Skin of body (tissue), 2 donors: ENCODE measurements around the gene PADI4. TPM values are rescaled to one million over a fixed set of nuclear protein-coding genes. Genes with fewer than 3 reads are reported as not detected.

Source experiments
- DNase-seq: peaks from one replicate; lab custom pipeline; 2025; lab: John Stamatoyannopoulos, UW
- total RNA-seq: library from RNA; depleted of rRNA; stranded (reverse); fragments of >200 nt; gene quantifications from one replicate; pipeline ENCODE4 v1.2.3, GENCODE V29; 2014

PADI4 gene, protein sequence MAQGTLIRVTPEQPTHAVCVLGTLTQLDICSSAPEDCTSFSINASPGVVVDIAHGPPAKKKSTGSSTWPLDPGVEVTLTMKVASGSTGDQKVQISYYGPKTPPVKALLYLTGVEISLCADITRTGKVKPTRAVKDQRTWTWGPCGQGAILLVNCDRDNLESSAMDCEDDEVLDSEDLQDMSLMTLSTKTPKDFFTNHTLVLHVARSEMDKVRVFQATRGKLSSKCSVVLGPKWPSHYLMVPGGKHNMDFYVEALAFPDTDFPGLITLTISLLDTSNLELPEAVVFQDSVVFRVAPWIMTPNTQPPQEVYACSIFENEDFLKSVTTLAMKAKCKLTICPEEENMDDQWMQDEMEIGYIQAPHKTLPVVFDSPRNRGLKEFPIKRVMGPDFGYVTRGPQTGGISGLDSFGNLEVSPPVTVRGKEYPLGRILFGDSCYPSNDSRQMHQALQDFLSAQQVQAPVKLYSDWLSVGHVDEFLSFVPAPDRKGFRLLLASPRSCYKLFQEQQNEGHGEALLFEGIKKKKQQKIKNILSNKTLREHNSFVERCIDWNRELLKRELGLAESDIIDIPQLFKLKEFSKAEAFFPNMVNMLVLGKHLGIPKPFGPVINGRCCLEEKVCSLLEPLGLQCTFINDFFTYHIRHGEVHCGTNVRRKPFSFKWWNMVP
- total RNA-seq: 10.4 TPM

DNA sequence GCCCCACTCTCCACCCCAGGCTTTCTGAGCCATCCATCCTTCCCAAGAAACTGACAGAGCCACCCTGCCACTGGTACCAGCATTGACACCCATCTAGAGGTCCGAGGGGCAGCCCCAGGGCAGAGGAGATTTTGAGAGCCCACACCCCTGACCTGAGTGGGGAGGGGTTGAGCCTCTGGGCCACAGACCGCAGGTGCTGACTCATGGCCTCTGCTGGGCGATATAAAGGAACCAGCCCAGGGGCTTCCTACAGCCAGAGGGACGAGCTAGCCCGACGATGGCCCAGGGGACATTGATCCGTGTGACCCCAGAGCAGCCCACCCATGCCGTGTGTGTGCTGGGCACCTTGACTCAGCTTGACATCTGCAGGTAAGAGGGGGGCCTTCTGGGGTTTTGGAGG lies at the start of gene PADI4:
TSS of gene PADI4 (plus strand) at position 252 of the 400 bp plus-strand sequence. CDS start at position 278, 26 bp downstream.
- DNase-seq: no peak

DNA sequence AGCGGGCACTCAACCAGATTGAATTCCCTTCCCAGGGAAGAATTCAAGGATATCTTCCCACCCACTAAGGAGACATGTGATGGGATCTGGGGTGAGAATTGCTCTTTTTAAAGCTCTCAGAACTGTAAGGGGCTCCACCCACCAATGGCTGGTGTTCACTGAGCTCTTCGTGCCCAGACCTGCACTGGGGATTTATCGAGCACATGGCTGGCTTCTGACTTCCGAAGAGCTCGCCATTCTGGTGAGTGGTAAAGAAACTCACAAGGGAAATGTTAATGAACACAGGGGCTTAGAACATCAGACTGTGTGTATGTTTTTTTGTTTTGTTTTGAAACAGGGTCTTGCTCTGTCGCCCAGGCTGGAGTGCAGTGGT lies 49.3 kb upstream of the PADI4 start:
- no peak for DNase-seq

DNA sequence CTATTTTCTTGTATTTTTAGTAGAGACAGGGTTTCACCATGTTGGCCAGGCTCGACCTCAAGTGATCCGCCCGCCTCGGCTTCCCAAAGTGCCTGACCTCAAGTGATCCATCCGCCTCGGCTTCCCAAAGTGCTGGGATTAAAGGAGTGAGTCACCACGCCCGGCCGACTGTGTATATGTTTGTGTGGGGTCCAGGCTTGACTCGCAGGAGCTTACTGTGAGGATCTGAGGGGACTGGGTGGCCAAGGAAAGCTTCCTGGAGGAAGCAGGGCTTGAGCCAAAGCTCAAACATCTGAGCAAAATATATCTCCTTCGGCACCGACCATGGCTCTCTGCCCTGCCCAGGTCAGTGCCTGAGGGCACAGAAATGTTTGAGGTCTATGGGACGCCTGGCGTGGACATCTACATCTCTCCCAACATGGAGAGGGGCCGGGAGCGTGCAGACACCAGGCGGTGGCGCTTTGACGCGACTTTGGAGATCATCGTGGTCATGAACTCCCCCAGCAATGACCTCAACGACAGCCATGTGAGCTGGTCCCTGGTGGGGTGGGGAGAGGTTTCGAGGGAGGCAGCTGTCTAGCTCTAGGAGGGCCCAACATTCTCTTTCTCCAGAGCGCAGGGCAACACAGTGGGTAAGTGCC lies 48.6 kb upstream of the PADI4 start:
- DNase-seq: no peak

DNA sequence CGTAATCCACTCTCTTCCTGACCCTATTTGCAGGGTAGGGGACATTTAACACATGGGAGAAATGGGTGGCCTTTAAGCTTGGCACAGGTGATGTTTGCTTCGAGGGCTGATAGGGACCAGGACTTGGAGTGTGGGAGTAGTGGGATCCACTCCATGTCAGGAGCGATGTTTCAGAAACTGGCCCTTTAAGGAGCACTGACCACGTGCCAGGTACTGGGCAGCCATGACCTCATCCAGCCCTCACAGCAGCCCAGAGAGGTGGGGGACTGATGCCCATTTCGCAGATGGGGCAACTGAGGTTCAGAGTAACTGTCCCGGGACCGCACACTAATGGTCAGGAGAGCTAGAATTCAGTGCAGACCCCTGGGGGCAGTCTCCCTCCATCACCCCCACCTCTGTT lies 47.7 kb upstream of the PADI4 start:
- no peak for DNase-seq

DNA sequence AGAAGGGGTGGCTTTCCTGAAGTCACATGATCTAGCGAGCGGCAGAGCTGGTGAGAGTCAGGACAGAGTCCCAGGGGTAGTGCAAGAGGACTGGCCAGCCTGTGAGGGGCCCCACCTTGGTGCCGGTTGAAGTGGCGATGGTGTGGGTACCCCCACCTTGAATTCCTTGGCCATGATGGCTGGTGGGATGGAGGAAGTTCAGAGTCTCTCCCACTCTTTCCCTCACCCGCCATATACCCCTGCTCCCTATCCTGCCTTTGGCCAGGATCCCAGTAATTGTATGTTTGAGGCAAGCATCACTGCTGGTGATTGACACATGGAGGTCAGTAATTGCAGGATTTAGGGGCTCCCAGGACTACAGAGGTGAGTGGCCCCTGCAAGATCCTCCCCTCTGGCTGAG lies 47.3 kb upstream of the PADI4 start:
- DNase-seq: no peak

DNA sequence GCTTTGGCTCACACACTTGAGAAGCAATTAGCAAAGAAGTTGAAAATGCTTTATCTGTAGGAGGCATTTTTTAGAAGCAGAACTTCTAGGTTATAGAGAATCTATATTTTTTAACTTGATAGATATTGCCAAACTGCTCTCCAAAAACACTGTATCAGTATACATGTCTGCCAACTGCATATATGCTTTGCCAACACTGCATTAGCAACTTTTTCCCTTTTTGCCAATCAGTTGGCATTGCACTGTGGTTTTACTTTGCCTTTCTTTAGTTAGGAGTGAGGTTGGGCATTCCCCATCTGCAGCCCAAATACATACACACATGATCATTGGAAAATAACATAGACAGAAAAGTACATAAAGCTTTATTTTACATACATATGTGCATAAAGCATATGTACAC lies 44.1 kb upstream of the PADI4 start:
- DNase-seq: no peak

DNA sequence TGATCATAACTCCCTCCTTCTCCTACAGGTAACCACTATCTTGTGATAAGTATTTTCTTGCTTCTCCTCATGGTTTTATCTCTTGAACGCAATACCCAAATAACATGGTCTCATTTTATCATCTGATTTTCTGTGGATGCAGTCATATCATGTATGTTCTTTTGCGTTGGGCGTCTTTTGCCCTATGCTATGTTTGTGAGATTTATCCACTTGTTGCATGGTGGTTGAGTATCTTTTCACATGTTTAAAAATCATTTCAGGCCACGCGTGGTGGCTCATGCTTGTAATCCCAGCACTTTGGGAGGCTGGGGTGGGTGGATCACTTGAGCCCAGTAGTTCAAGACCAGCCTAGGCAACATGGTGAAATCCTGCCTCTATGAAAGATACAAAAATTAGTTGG lies 43.5 kb upstream of the PADI4 start:
- DNase-seq: no peak

DNA sequence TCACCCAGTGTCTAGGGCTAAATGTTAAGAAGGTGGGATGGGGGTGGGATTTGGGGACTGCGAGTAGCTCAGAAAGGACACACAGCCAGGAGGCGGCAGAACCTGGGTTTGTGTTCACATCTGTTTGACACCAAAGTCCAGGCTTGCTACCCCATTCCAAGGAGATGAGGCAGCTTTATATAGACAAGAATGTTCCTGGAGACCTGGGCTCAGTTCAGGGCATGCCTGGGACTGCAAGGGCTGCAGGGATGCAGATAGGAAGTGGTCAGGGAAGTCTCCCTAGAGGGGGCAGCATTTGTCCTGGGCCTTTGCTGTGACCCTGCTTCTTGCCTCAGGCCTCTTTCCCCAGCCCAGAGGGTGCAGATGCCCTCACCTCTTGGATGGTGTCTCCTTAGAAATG lies 42.8 kb upstream of the PADI4 start:
- no peak for DNase-seq

DNA sequence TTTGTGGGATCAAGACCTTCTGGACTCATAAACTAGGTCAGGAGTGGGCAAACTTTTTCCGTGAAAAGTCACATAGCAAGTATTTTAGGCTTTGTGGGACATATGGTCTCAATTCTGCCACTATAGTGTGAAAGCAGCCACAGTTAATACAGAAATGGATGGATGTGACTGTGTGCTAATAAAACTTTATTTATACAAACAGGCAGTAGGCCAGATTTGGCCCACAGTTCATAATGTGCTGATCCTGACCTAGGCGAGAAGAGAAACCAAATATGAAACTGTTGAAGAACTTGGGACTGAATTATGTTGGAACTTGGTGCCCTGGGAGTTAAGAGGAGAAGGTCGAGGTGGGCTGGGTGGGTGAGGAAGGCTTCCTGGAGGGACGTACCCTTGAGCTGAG lies 42.0 kb upstream of the PADI4 start:
- no peak for DNase-seq

DNA sequence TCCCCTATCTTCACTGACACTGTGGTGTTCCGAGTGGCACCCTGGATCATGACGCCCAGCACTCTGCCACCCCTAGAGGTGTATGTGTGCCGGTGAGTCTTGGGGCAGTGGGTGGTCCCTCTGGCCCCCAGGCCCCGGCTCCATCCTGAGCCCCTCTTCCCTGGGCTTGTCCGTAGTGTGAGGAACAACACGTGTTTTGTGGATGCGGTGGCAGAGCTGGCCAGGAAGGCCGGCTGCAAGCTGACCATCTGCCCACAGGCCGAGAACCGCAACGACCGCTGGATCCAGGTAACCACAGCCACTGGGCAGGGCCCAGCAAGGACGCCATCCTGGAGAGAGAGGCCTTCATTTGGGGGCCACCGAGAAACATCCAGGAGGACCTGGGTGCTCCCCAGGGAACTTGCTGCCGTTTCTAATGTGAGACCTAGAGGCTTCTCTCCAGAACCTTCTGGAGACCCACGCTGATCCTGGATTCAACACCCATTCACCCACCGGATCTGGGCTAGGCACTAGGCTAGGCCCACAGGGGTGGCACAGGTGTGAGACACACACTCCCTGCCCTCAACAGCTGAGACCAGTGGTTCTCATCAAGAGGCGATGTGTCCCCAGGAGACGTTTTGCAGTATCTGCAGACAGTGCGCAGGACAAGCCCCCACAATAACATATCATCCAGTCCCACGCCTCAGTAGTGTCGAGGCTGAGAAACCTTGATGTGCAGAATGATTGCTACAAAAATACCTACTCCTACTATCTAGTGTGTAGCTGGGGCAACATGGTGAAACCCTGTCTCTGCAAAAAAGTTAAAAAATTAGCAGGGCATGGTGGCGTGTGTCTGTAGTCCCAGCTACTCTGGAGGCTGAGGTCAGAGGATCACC lies 36.9 kb upstream of the PADI4 start:
- DNase-seq: no peak

DNA sequence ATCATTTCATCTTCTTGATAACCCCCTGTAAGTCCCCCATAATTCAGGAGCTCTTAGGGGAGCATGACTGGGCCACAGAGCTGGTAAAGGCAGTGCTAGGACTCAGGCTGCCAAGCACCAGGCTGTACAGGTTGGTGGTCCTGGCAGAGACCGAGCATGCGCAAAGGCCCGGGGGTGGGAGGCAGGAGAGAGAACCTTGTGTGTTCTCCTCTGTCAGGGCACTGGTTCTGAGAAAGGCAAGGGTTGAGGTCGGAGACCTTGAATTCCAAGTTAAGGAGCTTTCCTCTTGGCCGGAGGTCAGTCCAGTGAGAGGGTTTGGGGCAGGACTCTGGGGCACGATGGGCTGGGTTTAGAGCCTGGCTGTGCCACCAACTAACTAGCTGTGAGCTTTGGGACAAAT lies 35.9 kb upstream of the PADI4 start:
- no peak for DNase-seq

DNA sequence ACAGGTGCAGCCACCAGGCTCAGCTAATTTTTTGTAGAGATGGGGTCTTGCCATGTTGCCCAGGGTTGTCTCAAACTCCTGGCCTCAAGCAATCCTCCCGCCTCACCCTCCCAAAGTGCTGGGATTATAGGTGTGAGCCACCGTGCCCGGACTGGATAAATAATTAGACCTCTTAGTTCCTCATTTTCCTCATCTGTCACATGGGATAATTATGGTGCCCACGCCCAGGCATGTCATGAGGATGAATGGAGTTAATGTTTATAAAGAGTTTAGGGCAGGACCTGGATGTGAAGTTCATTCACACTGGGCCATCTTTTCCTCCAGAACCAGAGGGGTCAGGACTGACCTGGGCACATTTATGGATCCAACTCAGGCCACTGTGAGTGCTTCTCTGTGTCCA lies 35.4 kb upstream of the PADI4 start:
- DNase-seq: no peak

DNA sequence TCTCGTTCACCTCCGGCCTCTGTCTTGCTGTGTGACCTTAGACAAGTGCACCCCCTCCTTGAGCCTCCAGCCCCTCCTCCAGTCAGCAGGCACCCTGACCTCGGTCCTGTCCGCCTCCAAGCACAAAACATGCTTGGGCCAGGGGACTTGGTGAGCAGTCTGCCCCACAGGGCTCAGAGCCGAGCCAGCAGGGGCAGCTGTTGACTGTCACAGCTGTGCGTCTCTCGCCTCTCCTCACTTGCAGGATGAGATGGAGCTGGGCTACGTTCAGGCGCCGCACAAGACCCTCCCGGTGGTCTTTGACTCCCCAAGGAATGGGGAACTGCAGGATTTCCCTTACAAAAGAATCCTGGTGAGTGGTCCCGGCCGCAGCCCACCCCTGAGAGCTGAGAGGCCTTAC lies 34.9 kb upstream of the PADI4 start:
- no peak for DNase-seq

DNA sequence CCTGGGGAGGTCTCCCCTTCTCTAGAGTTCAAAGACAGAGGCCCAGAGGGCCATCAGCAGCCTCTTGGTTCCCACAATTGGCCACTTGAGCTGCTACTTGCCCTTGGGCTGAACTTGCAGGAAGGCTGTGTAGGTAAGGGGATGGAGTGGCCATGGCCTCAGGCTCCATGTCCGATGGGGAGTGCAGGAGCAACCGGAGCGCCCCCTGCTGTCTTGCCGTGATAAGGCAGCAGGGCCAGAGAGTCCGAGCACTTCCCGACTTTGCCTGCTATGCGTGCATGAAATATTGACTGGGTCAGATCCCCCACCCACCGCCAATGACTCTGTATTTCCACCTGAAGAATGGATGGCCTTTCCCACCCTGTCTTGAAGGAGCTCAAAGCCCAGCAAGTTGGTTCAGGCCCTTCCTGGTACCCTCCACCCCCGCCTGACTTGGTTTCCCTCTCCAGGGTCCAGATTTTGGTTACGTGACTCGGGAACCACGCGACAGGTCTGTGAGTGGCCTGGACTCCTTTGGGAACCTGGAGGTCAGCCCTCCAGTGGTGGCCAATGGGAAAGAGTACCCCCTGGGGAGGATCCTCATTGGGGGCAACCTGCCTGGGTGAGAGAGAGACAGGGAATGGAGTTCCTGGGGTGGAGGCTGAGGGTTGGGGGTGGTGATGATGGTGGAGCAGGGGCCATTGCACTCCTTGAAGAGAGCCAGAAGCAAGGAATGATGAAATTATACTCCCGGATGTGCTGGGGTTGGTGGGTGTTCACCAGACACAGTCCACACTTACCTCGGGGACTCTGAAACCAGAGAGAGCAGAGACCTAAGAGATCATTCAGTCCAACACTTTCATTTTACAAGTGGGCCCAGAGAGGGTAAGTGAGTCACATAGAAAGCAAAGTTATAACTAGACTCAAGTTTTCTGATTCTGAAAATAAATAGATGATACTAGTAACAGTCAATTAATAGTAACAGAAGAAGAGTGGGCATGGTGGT lies 33.5 kb upstream of the PADI4 start:
- DNase-seq: no peak

DNA sequence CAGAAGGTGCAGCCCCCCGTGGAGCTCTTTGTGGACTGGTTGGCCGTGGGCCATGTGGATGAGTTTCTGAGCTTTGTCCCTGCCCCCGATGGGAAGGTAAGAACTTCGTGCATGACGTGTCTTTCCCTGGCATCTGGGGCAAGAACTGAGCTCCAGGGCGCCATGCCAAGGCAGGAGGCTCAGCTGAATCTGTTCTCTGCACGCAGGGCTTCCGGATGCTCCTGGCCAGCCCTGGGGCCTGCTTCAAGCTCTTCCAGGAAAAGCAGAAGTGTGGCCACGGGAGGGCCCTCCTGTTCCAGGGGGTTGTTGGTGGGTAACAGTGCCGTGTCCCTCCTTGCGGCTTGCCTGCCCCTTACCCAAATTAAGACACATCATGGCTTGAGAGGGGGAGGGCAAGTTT lies 31.4 kb upstream of the PADI4 start:
- DNase-seq: no peak

DNA sequence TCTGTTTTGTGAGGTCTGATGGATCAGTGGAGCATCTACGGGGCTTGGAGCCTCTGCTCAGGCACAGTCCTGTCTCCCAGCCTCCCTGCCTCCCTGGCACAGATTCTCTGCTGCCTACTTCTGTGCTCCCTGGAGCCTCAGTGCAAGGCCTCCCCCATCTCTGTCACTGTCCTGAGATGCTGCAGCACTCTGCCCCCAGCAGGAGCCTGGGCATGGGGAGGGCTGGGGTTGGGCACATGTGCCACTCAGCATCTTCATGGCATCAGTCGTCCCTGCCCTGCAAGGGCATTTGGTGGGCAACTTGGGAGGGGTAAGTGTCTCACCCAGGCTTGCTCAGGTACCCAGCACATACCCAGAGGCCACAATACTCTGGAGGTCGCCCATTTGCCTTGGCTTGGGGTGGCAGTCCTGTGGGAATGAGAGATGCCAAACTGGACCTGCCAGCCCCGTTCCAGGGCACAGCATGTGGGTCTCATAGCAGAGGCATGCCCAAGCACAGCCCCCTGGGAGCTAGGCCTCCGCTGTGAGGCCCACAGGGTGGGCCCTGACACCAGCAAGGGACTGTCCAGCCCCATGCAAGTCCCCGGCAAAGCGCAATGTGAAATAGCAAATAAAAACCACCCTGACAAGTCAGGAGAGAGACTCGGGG lies 30.4 kb upstream of the PADI4 start:
- DNase-seq: no peak

DNA sequence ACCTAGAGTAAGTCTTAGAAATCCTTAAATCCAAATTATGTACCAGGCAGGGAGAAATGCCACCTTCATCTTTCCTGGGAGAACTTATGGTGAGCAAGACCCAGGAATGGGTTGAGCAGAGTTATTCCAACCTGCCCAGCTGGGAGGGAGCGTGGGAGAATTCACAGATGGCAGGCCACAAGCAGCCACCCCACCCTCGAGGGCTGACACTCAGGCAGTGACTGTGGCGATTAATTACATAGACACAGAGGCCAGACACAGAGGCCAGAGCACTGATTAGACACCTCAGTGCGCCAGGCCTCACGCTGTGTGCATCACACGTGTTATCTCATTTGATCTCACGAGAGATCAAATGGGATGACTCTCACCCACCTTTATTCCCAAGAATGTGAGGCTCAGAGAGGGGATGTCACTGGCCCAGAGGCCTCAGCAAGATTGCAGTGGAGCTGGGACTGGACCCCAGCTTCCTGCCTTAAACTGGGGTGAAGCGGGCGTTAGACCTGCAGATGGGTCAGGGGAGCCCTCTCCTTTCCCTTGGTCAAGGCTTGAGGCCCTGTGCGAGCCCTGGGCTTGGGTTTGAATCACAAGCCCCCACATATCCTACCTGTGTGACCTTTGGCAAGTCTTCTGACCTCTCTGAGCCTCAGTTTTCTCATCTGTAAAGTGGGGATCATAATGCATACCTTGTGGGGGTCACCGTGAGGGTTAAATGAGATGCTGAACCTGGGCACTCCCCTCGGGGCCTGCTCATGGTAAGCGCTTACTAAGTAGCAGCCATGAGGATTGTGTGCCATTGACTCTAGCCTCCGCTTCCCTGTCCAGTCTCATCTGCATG lies 28.8 kb upstream of the PADI4 start:
- DNase-seq: no peak

DNA sequence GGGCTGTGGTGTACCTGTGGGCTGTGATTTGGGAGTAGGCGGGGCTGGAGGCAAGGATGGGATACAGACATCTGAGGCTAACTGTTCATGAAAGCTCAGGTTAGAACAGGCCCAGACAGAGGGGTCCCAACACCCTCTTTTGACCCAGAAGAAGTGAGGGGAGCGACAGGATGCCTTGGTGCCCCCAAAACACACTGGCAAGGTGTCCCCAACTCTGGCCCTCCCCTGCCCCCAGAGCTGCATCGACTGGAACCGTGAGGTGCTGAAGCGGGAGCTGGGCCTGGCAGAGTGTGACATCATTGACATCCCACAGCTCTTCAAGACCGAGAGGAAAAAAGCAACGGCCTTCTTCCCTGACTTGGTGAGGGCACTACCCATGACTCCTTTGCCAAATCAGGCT lies 27.6 kb upstream of the PADI4 start:
- no peak for DNase-seq

DNA sequence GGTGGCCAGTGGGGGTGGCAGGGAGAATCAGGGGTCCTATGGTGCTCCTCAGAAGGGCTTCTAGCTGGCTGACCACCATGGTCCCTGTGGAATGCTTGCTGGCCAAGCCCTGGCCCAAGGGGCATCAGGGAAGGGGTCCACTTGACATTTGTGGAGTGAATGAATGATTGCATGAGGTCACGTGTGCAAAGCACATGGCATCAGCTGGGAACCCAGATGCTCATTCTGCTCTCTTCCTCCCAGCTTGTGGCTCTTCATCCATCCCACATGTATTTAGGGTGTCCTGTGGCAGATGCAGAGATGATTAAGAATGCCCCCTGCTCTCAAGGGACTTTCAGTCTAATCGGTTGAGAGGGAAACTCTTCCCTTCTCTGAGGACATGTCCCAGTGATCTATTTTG lies 27.1 kb upstream of the PADI4 start:
- DNase-seq: no peak
